ENCODE measurements around the gene PCNX2. TPM values are rescaled to one million over a fixed set of nuclear protein-coding genes. Genes with fewer than 3 reads are reported as not detected.

Gene PCNX2
- total and polyA plus RNA-seq, 2 donors (not counting 1 experiment from before 2014, with no cell fraction given): 17.6 to 34.7 TPM

DNA sequence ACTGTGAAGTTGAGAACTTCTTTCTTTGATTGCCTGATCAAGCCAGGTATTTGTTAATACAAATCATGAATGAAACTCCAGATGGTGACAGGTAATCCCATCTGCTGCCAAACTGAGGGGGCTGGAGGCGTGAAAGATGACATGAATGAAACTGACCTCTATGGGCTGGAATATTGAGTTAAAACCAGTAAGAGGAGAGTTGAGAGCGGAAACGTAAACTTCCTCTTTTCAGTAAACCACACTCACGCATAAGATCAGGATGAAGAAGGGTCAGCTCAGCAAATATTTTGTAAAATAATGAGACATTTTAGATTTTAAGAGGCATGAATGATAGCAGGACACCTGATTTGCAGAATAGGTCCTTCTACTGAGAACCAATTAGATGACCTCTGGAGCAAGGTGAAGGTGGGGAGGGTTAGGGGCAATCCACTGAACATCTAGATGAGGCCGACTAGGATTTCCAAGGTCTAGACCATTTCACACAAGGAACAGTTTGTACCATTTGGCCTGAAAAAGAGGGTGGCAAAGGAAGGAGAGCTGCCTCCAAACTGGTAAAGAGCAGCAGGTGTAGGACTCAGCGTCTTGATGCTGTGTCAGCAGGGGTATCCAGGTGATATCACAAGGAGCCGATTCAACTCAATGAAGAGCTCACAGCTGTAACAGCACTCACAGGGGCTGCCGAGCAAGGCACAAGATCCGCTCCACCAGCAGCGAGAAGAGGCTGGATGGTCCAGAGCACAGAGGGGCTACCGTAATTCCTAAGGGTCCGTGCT, 212.6 kb downstream of the PCNX2 start:
- H3K4me3 ChIP-seq (ENCODE audit: control extremely low read depth in 1 of 5, extremely low read depth in 1 of 5, insufficient read depth in 1 of 5, low read depth in 2 of 5, low read length in 4 of 5): no peak overlapping the region
- POLR2A ChIA-PET: no interaction called here
- WGBS (ENCODE audit: insufficient coverage): 92% methylated on average over 5 of the region's 12 CpGs

More for the DNA sequence above, 212.6 kb downstream of the PCNX2 start:
- no peaks in the 10 kb centered on the region for H3K36me3 ChIP-seq (replicated peaks in 1 of 2; ENCODE audit: control extremely low read depth in 1 of 2, control insufficient read depth in 1 of 2, extremely low read depth in 1 of 2, insufficient read depth in 2 of 2, low read length in 1 of 2)
- CTCF ChIA-PET: no interaction called here
- TF ChIP-seq CTCF (IDR thresholded peaks at IDR 0.05) (no peak), EZH2 (IDR thresholded peaks at IDR 0.05; ENCODE audit: borderline replicate concordance, insufficient read depth, low read depth, low read length, poor library complexity, severe bottlenecking) (no peak)
- no peaks in the 10 kb centered on the region for H4K20me1 ChIP-seq (ENCODE audit: control insufficient read depth, insufficient read depth, low read length, poor library complexity, severe bottlenecking)
- Mint-ChIP-seq H3K27ac (no peak overlapping the region), H3K27me3 (no peaks in the 10 kb centered on the region), H3K4me1 (peaks cover 4% of the 10 kb centered on the region), H3K9me3 (ENCODE audit: insufficient read depth) (no peaks in the 10 kb centered on the region), H3K4me3 (no peak overlapping the region)
- no peak overlapping the region for H2AFZ ChIP-seq (ENCODE audit: insufficient read depth, low read depth, low read length, poor library complexity, severe bottlenecking)
- peaks cover 0 to 2% of the 10 kb centered on the region in 2 donors for H3K4me1 ChIP-seq (ENCODE audit: control insufficient read depth in 2 of 2, insufficient read depth in 2 of 2, low read length in 2 of 2)
- no peaks in the 10 kb centered on the region for H3K27me3 ChIP-seq (replicated peaks in 1 of 4; ENCODE audit: control extremely low read depth in 1 of 4, control insufficient read depth in 3 of 4, insufficient read depth in 4 of 4, low read length in 3 of 4)
- no peak for ATAC-seq (ENCODE audit: low read depth)
- H3K79me2 ChIP-seq (ENCODE audit: control insufficient read depth, insufficient read depth, low read length): no peaks in the 10 kb centered on the region
- no peak for DNase-seq
- intact Hi-C loops (cut with micrococcal nuclease): no loop called here
- no peak overlapping the region for H3K4me2 ChIP-seq (replicated peaks; ENCODE audit: low read depth, low read length, poor library complexity, severe bottlenecking)
- no peak overlapping the region for H3K9ac ChIP-seq (ENCODE audit: low read length)
- H3K27ac ChIP-seq (ENCODE audit: low read length in 2 of 2): no peak overlapping the region
- no peaks in the 10 kb centered on the region for H3K9me3 ChIP-seq (ENCODE audit: control extremely low read depth in 1 of 3, control insufficient read depth in 2 of 3, insufficient read depth in 1 of 3, low read length in 2 of 3)

Measured in B cell (primary cell).